ENCODE results near the gene CERKL.

The CERKL gene

GRCh38 chr2:181677912-181678586 lies 21.1 kb upstream of the CERKL start:
- DNase-seq (ENCODE audit: low read depth in 2 of 2): peak in 1 of 2 donors; percentile 55

DNA sequence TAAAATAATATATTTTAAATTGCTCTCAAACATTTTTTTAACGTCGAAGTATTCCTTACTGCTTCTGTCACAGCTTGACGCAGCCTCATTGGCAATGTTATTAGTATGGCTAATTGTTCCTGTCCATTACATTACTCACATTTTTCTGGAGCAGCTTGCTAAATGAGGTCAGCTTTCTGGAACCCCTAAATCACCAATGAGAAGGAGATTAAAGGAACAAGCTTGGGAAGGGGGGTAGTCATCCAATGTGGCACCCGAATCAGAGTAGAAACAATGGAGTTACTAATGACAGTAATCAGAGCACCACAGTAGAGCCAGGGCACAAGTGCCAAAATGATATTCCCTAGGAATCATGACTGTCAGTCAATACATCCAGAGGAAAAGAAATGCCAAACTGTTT lies 18.3 kb upstream of the CERKL start:
- no peak for DNase-seq (ENCODE audit: low read depth in 2 of 2)

- no peak for DNase-seq (ENCODE audit: low read depth in 2 of 2)
Measured at GRCh38 chr2:181674461-181674860, 17.6 kb upstream of the CERKL start.

GRCh38 chr2:181673173-181673572 lies 16.3 kb upstream of the CERKL start:
- no peak for DNase-seq (ENCODE audit: low read depth in 2 of 2)

DNA sequence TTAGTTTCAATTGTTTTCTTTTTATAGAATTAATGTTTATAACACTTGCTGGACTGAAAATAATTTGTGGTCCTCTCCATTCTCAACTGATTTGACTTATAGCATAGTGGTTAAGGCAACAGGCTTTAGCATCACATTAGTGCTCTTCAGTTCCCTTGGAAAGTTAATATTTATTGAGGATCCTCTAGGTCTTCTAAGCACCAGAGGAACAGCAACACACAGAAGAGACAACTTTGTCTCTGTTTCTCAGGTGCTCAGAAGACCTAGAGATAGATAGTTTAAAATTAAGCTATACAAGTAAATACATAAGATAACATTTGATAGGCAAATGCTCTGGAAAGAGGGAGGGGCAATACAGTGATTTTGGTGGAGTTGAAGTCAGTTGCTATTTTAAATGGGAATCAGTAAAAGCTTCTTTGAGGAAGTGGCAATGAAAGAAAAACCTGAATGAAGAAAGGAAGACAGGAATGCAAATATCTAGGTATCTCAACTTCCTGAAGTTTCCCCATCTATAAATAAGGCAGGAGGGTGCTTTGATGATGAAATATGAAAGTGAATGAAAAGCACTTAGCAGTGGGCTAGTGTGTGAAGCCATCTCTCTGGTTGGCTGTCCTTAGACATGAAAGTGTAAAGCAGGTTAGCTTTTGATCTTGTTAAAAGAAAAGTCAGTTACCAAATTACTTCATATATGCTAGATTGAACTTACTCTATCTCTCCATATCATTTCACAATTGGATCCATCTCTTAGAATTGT lies 15.5 kb upstream of the CERKL start:
- no peak for DNase-seq (ENCODE audit: low read depth in 2 of 2)

DNA sequence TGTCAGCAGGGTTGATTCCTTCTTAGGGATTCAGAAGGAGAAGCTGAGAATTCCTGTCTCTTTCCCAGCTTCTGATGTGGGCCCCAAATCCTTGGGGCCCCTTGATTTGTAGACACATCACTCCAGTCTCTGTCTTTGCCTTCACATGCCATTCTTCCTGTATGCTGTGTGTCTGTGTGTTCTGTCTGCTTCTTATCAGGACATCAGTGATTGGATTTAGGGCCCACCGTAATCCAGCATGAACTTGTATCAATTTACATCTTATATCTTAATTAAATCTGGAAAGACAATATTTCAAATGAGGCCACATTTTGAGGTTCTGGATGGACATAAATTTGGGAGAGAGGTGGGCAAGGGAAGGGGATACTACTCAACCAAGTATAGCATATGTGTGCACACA lies 13.7 kb upstream of the CERKL start:
- no peak for DNase-seq (ENCODE audit: low read depth in 2 of 2)

GRCh38 chr2:181667234-181667633 lies 10.3 kb upstream of the CERKL start:
- no peak for DNase-seq (ENCODE audit: low read depth in 2 of 2)

- DNase-seq (ENCODE audit: low read depth in 2 of 2): no peak
Measured at GRCh38 chr2:181662287-181662686, 5.4 kb upstream of the CERKL start.

DNA sequence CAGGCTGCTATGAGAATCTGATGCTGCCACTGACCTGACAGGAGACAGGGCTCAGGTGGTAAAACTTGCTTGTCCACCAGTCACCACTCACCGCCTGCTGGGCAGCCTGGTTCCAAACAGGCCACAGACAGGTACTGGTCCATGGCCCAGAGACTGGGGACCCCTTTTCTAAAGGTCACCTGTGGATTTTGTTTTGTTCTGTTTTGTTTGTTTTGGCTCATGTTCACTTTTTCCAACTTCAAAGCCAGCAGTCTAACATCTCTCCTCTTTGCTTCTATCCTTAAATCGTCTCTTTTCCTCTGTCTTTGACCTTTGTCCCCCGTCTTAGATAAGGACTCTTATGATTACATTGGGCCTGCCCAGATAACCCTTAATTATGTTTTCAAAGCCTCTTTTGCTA lies 3.3 kb upstream of the CERKL start:
- DNase-seq (ENCODE audit: low read depth in 2 of 2): no peak

DNA sequence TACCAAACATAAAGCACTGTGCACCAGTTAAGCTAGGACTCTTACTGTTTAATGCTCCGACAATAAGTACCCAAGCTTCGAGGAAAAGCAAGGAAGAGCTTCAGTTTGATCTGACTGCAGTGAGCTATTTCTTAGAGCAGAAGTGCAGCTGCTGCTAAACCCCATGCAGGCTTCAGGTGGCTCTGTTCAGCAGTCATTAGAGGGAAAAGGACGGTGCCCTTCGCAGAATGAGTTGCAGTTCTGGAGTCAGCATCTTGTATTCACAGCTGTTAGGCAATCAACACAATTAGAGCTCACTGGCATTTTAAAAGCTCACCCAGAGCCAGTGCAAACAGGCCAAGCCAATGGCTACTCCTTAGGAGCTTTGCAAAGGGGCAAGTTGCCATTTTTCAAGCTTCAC lies 1.5 kb upstream of the CERKL start:
- no peak for DNase-seq (ENCODE audit: low read depth in 2 of 2)

DNA sequence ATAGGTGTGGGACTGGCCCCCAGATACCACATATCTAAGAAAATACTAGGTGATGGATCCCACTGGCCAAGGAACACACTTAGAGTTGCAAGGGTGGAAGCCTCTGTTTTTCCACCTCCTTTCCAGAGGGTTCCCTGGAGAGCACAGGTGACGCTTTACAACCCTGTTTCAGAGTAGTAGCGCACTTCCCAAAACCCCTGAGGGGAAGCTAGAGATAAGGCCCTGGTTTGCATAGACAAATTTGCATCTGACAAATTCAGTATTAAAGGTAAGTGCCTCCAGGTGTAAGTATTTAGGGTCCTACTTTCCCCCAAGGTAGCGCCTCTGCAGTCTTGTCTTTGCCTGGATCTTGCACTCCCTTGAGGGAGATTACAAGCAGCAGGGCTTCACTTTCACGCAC lies 474 bp upstream of the CERKL start:
- DNase-seq (ENCODE audit: low read depth in 2 of 2): no peak

GRCh38 chr2:181655519-181655918 lies 1.4 kb downstream of the CERKL start:
- no peak for DNase-seq (ENCODE audit: low read depth in 2 of 2)

DNA sequence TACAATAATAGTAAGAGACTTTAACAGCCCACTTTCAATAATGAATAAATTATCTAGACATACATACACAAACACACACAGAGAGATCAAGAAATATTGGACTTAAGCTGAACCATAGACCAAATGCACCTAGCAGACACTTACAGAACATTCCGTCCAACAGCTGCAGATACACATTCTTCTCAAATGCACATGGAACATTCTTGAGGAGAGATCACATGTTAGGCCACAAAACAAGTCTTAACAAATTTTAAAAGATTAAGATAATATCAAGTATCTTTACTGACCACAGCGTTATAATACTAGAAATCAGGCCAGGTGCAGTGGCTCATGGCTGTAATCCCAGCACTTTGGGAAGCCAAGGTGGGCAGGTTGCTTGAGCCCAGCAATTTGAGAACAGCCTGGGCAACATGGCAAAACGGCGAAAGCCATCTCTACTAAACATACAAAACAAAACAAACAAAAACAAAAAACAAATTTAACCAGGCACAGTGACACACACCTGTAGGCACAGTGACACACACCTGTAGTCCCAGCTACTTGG lies 7.4 kb downstream of the CERKL start:
- no peak for DNase-seq (ENCODE audit: low read depth in 2 of 2)

- no peak for DNase-seq (ENCODE audit: low read depth in 2 of 2)
Measured at GRCh38 chr2:181648478-181649155, 8.3 kb downstream of the CERKL start.

DNA sequence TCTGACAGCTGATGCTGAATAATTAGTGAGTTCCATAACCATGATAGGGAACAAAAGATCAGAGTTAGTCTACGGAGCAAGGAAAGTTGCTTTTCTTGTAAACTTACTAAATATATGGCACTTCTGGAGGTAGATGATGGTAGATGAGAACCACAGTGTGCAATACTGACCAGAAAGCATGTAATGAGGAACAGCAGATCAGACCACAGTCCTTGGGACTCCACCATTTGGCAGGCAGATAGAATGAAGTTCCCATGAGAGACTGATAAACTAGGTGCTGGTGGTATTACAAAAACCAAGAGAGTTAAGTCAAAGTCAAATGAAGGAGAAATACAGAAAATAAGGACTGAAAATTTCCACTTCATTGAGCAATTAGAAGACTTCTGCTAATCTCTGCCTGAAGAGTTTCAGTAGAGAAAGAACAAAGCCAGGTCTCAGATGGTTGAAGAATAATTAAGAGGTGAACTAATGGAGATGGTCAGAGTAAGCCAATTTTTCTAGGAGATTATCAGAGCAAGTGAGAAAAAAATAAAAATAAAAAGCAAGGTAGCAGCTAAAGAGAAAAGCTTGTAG lies 10.4 kb downstream of the CERKL start:
- no peak for DNase-seq (ENCODE audit: low read depth in 2 of 2)

- DNase-seq (ENCODE audit: low read depth in 2 of 2): no peak
Measured at GRCh38 chr2:181643151-181643550, 13.8 kb downstream of the CERKL start.

DNA sequence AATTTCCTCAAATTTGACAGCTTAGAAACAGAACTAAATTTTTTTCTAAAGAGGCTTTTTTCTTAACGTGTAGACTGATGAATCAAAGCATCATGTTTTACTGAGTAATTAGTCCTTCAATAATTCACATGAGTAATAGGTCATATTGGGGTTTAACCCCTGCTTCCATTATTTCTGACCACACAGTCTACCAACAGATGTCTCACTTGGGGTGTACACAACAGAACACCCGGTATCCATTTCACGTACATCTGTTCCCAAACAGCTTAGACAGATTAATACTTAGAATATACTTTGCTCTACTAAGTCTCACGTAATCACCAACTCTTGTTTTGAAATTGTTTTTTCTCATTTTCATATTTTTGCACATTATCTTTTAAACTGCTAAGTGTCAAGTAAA lies 14.8 kb downstream of the CERKL start:
- DNase-seq (ENCODE audit: low read depth in 2 of 2): no peak

- DNase-seq (ENCODE audit: low read depth in 2 of 2): no peak
Measured at GRCh38 chr2:181639686-181640085, 17.2 kb downstream of the CERKL start.

DNA sequence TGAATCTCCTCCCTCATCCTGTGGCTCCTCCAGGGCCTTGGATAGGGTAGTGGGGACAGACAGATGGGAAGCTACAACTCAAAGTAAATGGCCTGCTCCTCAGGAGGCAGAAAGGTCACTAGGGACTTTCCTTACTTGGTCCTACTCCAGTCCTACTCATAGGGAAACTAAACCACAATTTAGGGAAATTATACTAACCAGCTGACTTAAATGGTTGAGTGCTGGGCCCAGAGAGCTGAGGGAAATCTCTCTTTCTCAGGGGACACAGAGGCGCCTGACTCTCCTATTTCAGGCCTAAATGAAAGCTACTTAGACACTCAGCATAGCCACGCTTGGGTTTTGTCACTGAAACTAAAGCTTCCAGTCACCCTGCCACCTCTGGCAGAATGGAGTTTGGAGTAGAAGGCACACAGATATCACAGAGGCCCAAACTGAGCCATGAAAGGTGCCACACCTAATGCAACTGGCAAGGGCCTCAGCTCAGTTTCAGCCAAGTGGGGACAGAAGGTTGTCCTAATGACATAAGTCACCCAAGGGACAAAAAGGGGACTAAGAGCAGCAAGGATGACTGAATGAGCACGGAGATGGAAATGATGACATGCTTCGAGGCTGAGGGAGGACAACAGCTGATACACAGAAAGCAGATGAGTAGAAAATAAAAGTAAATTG lies 24.0 kb downstream of the CERKL start:
- no peak for DNase-seq (ENCODE audit: low read depth in 2 of 2)

DNA sequence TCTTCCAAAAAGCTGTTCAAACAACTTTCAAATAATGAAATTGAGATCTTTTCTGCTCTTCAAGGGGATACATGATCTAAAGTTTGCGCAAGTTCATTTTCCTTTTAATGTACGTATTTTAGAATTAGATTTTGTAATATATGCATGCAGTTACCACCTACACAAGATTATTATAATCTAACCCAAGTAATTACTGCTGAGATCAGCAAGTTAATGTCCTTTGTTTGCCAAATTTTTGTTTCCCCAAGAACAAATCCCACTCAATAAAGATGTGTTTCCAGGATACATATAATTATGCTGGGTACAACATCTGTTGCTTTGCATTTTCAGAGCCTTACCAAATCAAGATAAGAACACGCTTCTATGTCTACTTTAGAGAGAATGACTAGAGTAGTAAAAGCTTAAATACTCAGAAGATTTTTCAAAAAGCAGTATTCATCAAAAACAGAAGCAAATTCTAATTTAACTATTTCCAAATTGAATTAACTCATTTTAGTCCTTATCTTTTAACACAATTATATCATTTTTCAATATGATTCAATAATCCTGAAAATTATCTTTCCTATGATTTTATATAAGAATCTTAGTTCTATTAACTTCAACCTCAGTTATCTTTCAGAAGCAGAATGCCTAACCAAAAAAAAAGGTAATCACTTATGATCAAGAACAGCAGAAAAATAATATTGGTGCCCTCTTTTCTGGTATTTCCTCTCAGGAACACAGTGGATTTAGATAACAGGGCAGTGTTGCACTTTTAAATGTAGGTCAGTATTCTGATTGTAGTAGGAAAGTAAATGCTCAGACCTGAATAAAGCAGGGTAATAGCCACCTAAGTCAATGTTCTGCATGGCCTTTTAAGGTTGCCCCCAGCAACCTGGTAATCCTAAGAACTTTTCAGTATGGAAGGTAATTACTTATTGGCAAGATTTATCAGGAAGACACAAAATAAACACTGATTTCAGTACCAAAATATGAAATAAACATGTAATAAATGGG lies 28.0 kb downstream of the CERKL start:
- no peak for DNase-seq (ENCODE audit: low read depth in 2 of 2)

DNA sequence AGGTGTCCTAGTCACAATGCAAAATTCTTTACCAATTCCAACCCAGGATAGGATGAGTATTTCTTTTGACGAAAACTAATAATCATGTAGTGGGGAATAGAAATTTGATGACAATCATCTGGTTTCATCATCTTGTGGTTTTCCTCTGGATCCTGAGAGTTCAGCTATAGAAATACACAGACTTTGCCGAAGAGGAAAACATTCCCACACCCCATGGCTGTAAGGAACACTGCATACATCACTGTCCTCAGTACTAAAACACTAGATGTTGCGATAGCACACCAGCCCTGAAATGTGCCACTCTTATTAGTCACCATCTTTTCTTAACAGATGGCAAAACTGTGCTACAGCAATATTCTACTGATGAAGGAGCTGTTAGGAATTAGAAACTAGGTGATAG lies 29.4 kb downstream of the CERKL start:
- no peak for DNase-seq (ENCODE audit: low read depth in 2 of 2)

Measured in stimulated activated CD4-positive, alpha-beta T cell treated with anti-CD3 and anti-CD28 coated beads, Interleukin-15, amount 100 ng/mL, for 48 hours (primary cell).